Gastroesophageal sphincter (tissue), 4 donors: ENCODE results near the gene CDAN1. TPM values are rescaled to one million over a fixed set of nuclear protein-coding genes. Genes with fewer than 3 reads are reported as not detected.

Source experiments
- ATAC-seq: fragments of 150-250 bp; one replicate; pipeline ENCODE4 v1.9.1; 2016; ENCODE audit warnings: mild to moderate bottlenecking, moderate library complexity
- H3K27ac ChIP-seq, 4 donors: fragments of 200-600 bp; sonication (generic) in 3 of 4; 1 replicate in 3 of 4; 2 replicates in 1 of 4; pipeline ENCODE4 v1.5.1; 2016 to 2019
- H3K27me3 ChIP-seq: fragments of 200-600 bp; sonication (generic); one replicate; pipeline ENCODE4 v1.5.1; 2019
- H3K36me3 ChIP-seq, 2 donors: fragments of 200-600 bp; sonication (generic); one replicate each; pipeline ENCODE4 v1.5.1; 2019; ENCODE audit warnings: control low read depth in 1 of 2
- H3K4me1 ChIP-seq, 3 donors: fragments of 200-600 bp; sonication (generic); 1 replicate in 2 of 3; 2 replicates in 1 of 3; pipeline ENCODE4 v1.5.1; 2016 to 2019; ENCODE audit warnings: control low read depth in 2 of 3
- H3K4me3 ChIP-seq, 2 donors: fragments of 200-600 bp; sonication (generic); one replicate each; pipeline ENCODE4 v1.5.1; 2019; ENCODE audit warnings: mild to moderate bottlenecking in 1 of 2, moderate library complexity in 1 of 2
- H3K9me3 ChIP-seq, 3 donors: fragments of 200-600 bp; sonication (generic); one replicate each; pipeline ENCODE4 v1.5.1; 2017 to 2019; ENCODE audit warnings: control low read depth in 2 of 3
- CTCF ChIP-seq, 4 experiments: fragments of 200-600 bp in 2 of 4; fragments of 450-650 bp in 2 of 4; sonication (generic) in 1 of 4; IDR thresholded peaks; one replicate each; pipeline ENCODE4 v1.5.1; 2017 to 2019; ENCODE audit warnings: antibody characterized with exemption in 4 of 4, mild to moderate bottlenecking in 2 of 4, moderate library complexity in 2 of 4
- EP300 ChIP-seq: sonication (generic); formaldehyde crosslinking; IDR thresholded peaks from one replicate; pipeline ENCODE4 v1.6.1; 2017; ENCODE audit warnings: antibody characterized with exemption, mild to moderate bottlenecking
- POLR2A ChIP-seq, 2 donors: fragments of 450-650 bp; IDR thresholded peaks; one replicate each; pipeline ENCODE4 v1.6.1; 2017; ENCODE audit warnings: antibody characterized with exemption in 2 of 2, mild to moderate bottlenecking in 2 of 2, moderate library complexity in 1 of 2
- POLR2AphosphoS5 ChIP-seq: sonication (generic); formaldehyde crosslinking; IDR thresholded peaks from one replicate; pipeline ENCODE4 v1.6.1; 2017; ENCODE audit warnings: antibody characterized with exemption
- WGBS, 2 donors: methylation state at CpG; one replicate each; pipeline ENCODE4 v1.1.5; 2018; ENCODE audit warnings: low coverage in 1 of 2; 5-methylcytosine and 5-hydroxymethylcytosine counted together
- total RNA-seq, 4 donors: library from RNA; depleted of rRNA; stranded (reverse); fragments of >200 nt; gene quantifications; one replicate each; pipeline ENCODE4 v1.1.0, GENCODE V29; 2016

The CDAN1 gene
- total RNA-seq, 4 donors from 2014 or later = 6.5 to 15.7 (median 12.1) TPM

- Histone ChIP-seq H3K36me3 (peaks cover 0 to 88% of the 10 kb centered on the region in 2 donors), H3K4me3 (no peak overlapping the region), H3K9me3 (no peaks in the 10 kb centered on the region), H3K4me1 (peaks cover 0 to 22% (median 0%) of the 10 kb centered on the region in 3 donors), H3K27me3 (no peaks in the 10 kb centered on the region), H3K27ac (peak overlapping the region in 1 of 4 donors; percentile 46)
- no peak for ATAC-seq
- TF ChIP-seq POLR2A (IDR thresholded peaks at IDR 0.05) (no peak), EP300 (no peak), POLR2AphosphoS5 (no peak), CTCF (IDR thresholded peaks at IDR 0.05) (no peak)
- 60% methylated on average over 2 of the region's 3 CpGs; no CpG with 5 or more reads in 1 of the 2 donors for WGBS, 2 donors
Measured at GRCh38 chr15:42720071-42720470, 16.9 kb downstream of the CDAN1 start.

GRCh38 chr15:42719043-42719442 is 17.9 kb downstream of the CDAN1 start:
- peaks cover 0 to 77% of the 10 kb centered on the region in 2 donors for H3K36me3 ChIP-seq
- no peak for ATAC-seq
- H3K4me3 ChIP-seq = no peak overlapping the region
- WGBS, 2 donors = 65 to 81% methylated on average over 5 of the region's 6 CpGs
- H3K27me3 ChIP-seq = no peaks in the 10 kb centered on the region
- peaks cover 0 to 20% (median 0%) of the 10 kb centered on the region in 3 donors for H3K4me1 ChIP-seq
- TF ChIP-seq EP300 = no peak
- TF ChIP-seq CTCF (IDR thresholded peaks at IDR 0.05) = no peak
- H3K27ac ChIP-seq = no peak overlapping the region
- H3K9me3 ChIP-seq = no peaks in the 10 kb centered on the region

- WGBS, 2 donors = 100% methylated on average over 1 of the region's 2 CpGs; no CpG with 5 or more reads in 1 of the 2 donors
- no peak for ATAC-seq
- TF ChIP-seq CTCF (IDR thresholded peaks at IDR 0.05) (no peak), POLR2AphosphoS5 (no peak), POLR2A (IDR thresholded peaks at IDR 0.05) (no peak), EP300 (no peak)
- peaks cover 0 to 15% (median 0%) of the 10 kb centered on the region in 3 donors for H3K4me1 ChIP-seq
- H3K9me3 ChIP-seq = no peaks in the 10 kb centered on the region
- H3K27ac ChIP-seq = no peak overlapping the region
- peaks cover 0 to 53% of the 10 kb centered on the region in 2 donors for H3K36me3 ChIP-seq
- H3K27me3 ChIP-seq = no peaks in the 10 kb centered on the region
- H3K4me3 ChIP-seq = no peak overlapping the region
Measured at GRCh38 chr15:42716626-42717025, 20.3 kb downstream of the CDAN1 start.

GRCh38 chr15:42716125-42716524 is 20.8 kb downstream of the CDAN1 start:
- TF ChIP-seq POLR2A (IDR thresholded peaks at IDR 0.05) = no peak
- no peak for TF ChIP-seq CTCF (IDR thresholded peaks at IDR 0.05)
- TF ChIP-seq EP300 = no peak
- TF ChIP-seq POLR2AphosphoS5 = no peak
- H3K27me3 ChIP-seq = no peaks in the 10 kb centered on the region
- H3K4me1 ChIP-seq = peaks cover 0 to 12% (median 0%) of the 10 kb centered on the region in 3 donors
- H3K9me3 ChIP-seq = no peaks in the 10 kb centered on the region
- no peak overlapping the region for H3K4me3 ChIP-seq
- ATAC-seq = no peak
- no peak overlapping the region for H3K27ac ChIP-seq
- peaks cover 0 to 53% of the 10 kb centered on the region in 2 donors for H3K36me3 ChIP-seq
- WGBS, 2 donors = 93 to 97% methylated on average over 5 of the region's 5 CpGs

GRCh38 chr15:42712584-42712983 is 24.3 kb downstream of the CDAN1 start:
- Histone ChIP-seq H3K4me3 (no peak overlapping the region), H3K9me3 (no peaks in the 10 kb centered on the region), H3K27me3 (no peaks in the 10 kb centered on the region), H3K36me3 (peaks cover 0 to 27% of the 10 kb centered on the region in 2 donors), H3K4me1 (peaks cover 0 to 18% (median 2%) of the 10 kb centered on the region in 3 donors), H3K27ac (no peak overlapping the region)
- WGBS, 2 donors = 98% methylated on average over 4 of the region's 4 CpGs; no CpG with 5 or more reads in 1 of the 2 donors
- no peak for ATAC-seq
- TF ChIP-seq CTCF (IDR thresholded peaks at IDR 0.05) (no peak), POLR2A (IDR thresholded peaks at IDR 0.05) (no peak), POLR2AphosphoS5 (no peak), EP300 (no peak)
